Activated CD4-positive, alpha-beta T cell treated with anti-CD3 and anti-CD28 coated beads, Interleukin-2, Interleukin-4, amounts not matched to agents 100 ng/mL and 50 ng/mL, durations not matched to agents 16 hours and 8 hours (primary cell): ENCODE data around the gene SLX9.

Experiments used
- DNase-seq: peaks from one replicate; pipeline ENCODE4 v3.0.0-alpha.2; 2020; ENCODE audit warnings: low spot score

SLX9 gene

DNA sequence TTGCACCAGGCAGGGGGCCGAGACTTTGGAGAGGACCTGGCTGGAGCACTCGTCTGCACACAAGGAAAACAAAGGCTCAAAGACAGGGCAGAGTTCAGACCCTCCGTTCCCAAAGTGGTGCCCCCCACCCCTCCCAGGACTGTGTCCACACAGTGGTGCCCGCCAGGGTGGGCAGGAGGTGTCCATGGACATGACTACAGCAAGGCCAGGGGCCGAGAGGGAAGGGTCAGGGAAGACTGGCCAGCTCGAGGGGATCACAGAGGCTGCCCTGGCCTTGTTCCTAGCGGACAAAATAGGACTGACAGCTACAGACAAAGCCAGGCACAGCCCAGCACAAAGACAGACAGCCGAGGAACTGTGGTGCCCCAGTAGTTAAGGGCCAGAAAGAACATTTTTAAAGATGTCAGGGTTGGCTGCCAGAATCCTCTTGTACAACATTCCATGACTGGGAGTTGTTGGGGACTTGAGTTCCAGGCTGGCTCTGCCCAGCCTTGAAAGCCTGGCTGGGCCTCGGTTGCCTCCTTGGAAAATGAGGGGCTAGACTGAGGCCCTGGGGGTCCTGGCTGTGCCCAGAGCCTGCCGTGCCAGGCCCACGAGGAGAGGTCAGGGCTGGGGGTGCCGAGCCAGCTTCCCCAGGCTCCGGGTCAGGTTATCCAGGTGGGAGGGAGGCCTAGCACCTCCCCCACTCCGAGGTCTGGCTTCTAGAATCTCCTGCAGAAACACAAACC lies 63.7 kb downstream of the SLX9 start:
- DNase-seq, result no peak

DNA sequence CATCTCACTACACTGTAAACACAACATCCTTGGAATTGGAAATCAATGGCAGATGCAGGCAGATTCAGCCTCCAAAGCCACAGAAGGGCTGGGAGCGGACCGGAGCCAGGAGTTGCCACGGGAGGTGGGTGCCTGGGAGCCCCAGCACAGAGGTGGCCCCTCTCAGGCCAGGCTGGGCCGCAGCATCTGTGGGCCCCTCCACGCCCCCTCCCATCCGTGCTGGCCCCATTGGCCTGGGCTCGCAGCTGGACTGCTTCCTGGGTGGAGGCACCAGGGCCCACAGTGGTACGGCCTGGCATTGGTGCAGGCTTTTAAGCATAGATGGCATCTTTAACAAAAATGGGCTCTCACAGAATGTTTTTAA lies 64.2 kb downstream of the SLX9 start:
- DNase-seq, result no peak

DNA sequence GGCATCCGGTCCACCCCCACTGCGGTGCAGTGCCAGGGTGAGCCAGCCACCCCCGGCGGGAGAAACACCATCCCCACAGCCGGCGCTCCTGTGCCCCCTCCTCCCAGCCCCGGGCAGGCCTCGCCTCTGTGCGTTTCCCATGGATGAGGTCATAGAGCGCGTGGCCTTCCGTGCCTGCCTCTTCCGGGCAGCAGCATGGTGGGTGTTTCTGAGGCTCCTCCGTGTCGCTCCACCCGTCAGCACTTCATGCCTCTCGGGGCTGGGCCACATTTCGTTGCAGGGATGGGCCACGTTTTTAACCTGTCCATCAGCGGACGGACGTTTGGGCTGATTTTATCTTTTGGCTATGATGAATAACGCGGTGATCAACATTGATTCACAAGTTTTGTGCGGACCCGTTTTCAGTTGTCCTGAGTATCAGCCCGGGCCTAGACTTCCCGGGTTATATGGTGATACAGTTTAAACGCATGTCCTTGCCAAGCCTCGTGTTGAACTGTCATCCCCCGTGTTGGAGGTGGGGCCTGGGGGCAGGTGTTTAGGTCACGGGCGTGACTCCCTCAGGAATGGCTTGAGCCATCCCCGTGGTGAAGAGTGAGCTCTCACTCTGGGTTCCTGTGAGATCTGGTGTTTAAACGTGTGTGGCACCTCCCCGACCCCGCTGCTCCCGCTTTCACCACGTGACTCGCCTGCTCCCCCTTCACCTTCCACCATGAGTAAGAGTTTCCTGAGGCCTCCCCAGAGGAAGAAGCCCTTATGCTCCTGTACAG lies 64.8 kb downstream of the SLX9 start:
- no peak for DNase-seq

DNA sequence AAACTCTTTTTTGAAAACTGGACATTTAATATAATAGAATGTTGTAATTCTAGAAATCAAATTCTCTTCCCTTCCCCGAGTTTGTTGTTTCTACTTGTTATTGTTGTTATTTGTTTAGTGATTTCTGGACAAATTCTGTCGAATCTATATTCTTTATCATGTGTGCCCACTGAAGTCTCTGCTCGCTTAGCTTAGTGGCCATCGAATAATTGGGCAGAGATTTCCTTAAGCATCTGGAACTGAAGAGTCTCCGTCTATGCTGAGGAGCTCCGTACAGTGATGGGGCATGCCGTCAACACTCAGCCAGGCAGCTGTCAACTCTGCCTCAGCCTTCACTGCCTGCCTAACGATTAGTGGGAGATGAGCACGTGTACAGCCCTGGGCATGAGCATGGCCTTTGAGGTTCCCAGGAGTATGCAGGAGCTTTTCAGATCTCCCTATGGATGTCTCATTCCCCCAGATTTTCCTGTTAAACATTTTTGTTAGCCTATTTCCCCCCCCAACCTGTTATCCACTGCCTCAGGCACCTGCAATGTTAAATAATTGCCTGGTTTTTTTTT lies 66.8 kb downstream of the SLX9 start:
- DNase-seq, result no peak

DNA sequence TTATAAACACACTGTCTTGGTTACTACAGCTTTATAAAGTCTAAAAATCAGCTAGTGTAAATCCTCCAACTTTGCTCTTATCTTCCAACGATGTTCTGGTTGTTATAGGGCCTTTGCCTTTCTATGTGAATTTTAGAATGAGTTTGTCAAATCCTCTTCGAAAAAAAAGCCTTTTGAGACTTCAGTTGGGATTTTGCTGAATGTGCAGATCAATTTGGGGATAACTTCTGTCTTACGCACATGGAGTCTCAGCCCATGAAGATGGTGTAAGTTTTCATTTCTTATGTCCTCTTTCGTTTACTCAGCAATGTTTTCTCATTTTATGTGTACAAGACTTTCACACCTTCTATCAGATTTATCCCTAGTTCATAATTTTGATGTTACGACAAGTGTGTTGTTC lies 69.8 kb downstream of the SLX9 start:
- DNase-seq, result no peak

DNA sequence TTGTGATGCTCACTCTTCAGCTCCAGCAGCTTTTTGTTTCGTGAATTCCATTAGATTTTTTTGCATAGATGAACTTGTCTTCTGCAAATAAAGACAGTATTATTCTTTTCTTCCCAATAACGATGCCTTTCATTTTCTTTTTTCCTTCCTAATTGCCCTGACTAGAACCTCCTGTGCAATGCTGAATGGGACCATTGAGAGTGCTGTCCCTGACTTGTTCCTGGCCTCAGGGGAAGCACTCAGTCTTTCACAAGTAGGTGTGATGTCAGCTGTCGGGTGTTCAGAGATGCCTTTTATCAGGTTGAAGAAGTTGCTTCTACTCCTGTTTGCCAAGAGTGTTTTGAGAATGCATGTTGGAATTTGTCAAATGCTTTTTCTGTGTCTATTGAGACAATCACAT lies 70.3 kb downstream of the SLX9 start:
- no peak for DNase-seq

DNA sequence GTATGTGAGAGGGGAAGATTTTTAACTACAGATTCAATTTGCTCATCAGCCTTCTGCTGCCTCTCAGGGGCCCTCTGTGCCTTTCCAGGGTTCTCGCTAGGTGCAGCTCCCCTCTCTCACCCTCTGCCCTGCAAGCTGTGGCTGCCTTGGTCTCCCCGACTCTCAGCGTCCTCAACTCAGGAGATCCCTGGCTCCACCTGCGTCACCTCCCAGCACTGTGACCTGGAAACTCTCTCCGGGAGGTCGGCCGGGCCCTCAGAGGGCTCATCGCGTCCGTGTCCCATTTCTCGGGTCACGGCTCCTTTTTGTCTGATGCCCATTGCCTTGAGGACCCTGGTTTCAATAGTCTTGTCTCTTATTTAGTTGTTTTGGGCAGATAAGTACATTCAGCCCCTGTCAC lies 71.0 kb downstream of the SLX9 start:
- DNase-seq, result no peak

DNA sequence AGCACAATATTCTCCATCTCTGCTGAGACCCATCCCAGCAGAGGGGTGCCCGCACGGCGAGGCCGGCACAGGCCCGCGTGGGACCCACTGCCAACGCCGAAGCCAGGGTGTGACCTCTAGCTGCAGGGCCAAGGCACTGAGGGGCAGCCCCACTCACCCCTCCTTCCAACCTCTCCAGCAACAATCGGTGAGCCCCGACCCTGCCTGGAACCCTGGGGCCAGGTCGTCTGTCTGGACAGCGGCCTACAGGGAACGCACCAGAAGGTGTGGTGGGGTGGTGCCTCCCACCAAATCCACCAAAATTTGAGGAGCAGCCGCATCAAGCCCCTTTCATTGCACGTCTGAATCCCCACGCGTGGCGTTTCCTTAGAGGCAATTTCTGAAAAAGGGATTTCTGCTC lies 71.6 kb downstream of the SLX9 start:
- DNase-seq, result no peak

DNA sequence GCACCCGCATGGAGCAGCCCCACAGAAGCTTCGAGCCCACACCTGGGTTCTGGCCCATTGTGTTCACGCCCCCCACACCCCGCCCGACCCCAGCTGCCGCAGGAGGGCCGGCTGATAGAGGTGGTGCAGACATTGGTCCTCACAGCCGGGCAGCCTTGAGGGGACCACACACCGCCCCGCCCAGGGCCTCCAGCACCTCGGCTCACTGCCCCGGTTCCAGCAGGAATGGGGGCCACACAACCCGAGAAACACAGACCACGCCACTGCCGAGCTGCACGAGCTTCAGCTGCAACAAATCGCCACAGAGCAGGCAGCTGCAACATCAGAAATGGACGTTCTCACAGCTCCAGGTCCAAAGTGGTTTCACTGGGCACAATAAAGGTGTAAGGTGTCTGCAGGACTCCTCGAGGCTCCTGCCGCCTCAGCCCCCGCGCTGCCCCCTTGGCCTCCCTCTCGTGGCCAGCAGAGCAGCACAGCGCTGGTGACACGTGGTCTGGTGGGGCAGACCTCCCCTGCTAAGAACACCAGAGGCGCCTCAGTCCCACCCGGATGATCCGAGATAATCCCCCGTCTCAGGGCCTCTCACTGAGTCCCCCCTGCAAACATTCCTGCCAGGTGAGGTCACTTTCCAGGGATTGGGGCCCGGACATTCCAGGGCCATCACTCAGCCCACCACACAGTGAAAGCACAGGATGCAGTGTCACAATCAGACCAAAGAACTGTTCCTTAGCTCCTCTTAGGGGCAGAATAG lies 72.3 kb downstream of the SLX9 start:
- DNase-seq, result no peak

DNA sequence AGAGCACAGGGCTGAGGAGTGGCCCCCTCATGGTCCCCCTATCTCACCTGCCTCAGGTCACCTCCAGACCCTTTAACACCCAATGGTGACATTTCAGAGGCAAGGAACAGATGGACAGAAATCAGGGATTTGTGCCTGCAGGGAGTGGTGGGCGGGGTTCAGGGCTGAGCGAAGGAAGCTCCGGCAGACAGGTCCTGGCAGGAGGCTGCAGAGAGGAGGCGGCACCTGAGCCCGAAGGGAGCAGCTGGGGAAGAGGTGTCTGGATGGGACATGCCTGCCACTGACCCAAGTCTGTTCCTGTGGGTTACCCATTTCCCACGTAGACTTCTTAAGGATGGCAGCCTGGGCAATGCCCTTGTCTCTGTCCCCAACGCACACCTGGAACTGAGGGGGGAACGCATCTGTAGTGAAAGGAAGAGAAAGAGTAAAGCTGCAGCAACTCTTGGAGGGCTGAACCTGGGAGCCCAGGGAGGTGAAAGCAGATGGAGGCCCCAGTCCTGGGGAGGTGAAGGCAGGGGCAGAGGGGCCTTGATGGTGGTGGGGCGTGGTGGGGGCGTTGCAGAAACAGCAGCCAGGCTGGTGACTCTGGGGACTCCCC lies 72.9 kb downstream of the SLX9 start:
- DNase-seq, result no peak

DNA sequence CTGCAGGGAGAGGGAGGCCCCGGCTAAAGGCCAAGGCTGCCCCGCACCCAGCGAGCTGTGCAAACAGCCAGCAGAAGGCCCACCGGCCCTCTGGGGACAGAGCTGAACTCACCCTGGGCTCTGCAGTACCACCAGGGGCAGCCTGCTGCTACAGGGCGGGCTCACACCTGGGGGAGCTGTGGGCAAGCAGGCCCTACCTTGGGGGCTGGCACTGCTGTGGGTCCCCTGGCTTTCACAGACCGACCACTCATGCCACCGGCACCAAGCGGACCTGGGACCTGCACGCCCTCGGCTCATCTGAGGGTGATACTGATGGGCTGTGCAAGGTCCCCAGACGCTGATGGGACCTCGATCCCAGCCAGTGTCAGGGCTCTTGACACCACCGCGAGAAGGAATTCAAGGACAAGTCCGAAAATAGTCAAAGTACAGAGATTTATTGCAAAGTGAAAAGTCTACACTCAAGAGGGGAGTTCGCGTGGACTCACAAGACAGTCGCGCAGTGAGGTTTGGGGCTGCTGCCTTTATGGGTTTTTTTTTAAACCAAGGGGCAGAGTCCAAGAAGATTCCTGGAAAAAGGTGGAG lies 73.5 kb downstream of the SLX9 start:
- no peak for DNase-seq

DNA sequence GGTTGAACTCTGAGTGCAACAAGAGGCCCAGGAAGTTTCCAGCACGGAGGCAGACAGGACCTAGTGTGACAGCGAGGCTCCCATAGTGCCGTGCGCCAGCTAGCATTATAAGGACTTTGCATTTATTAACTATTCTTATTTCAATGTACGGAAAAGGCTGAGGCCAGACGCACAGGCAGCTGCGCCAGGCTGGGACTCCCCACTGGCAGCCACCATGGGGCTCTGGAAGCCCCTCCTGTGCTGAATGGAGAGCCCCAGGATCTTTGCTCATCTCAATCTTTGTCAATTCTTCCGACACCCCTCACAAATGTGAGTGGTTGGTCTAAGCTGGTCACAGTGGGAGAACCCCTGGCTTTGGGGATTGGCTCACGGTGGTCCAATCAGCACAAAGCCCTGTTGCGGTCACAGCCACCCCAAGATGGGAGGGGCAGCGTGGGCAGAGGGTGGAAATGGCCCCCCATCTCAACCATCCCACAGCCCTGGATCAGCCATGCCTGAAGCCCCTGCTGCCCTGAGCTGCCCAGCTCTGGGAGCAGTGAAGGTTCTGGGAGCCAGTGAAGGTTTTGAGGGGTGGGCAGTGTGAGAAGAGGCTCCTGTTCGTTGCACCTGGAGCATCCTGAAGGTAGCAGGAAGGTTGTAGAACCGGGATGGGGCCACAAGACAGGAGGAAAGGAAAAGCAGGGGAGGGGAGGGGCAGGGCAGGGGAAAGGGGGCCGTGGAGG lies 75.1 kb downstream of the SLX9 start:
- no peak for DNase-seq

DNA sequence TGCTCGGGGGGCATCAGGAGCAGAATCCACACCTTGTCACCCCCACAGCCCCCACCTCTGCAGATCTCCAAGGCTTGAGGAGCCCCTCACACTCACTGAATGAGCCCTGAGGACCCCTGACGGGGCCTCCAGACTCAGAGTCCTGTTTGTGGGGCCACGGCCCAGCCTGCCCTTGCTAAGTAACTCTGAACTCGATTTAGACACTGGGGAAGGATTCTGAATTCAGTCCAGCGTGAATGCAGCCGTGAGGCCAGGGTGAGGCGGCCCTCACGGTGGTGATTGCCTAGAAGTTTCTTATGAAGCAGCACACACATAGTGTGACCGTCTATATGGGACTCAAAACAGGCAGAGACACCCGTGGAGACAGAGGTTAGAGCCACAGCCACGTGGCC lies 75.6 kb downstream of the SLX9 start:
- no peak for DNase-seq

DNA sequence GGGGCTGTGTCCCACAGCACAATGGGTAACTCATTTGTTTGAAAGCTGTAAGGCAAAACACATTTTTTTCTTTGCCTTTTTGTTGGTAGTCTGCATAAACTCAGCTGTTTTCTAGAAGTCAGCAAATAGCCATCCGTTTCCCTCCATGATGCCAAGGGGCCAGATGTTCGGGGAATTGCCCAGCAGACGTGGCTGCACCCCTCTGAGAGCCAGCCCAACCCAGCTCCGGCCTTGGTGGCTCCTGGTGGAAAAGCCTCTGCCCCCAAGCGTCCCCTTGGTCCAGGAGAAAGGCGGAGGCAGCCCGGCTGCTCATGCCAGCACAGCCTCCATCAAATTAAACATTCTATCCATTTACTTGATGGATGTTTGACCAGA lies 76.2 kb downstream of the SLX9 start:
- no peak for DNase-seq

DNA sequence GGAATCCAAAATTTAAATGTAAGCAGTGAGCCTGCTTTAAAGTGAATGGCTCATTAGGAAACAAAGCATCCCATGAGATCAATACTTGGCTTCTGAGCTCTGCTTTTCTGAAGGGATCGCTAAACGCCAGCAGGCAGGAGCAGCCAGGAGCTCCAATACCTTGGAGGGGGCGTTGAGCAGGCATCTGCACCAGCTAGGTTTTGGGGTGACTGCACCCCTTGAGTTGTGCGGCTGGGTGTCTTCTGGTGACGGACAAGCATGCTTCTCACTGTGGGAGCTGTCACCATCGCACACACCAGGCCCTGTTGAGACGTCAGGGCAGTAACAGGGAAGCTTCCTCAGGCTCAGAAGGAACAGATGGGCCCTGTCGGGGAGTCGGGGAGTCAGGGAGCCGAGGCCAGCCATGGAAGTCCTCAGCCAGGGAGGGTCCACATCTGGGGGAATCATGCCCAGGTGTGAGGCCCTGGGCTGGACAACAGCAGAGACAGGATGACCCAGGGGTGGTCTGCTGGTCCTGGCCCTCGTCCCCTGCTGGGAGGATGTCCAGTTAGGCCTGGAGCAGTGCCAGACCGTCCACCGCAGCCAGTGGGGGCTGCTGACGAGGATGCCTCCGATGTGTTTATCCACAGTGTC lies 76.7 kb downstream of the SLX9 start:
- DNase-seq, result no peak

DNA sequence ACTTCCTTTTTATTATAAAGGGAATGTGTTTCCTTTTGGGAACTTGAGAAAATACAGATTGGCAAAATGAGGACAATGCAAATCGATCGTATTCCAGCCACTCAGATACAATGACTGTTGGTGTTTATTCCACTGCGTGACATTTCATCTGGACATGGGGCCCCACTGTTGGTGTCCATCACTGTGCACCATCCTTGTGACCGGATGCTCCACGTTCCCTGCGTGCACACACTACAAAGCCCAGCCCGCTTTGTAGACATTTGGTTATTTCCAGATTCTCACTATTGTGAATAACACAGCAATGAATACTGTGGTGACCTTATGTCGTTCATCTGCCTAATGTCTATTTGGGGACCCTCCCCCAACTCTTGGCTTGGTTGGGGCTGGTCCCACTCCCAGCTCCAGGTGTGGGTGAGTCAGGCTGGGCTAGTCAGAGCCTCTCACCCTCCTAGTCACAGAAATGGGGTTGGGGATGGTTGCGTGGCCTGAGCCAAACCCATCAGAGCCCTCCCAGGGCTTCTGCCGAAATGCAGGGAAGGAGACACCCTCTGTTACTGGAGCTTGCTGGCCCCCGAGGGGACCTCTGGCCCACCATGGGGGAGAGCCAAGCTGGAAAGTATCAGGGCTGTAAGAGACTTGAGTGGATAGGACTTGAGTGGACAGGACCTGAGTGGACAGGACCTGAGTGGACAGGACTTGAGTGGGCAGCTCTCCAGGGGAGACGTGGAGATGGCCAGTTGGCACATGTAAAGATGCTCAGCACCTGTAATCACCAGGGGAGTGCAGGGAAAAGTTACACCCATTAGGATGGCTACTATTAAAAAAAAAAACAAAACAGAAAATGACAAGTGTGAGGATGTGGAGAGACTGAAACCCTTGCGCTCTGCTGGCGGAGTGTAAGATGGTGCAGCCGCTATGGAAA lies 77.5 kb downstream of the SLX9 start:
- DNase-seq, result no peak

DNA sequence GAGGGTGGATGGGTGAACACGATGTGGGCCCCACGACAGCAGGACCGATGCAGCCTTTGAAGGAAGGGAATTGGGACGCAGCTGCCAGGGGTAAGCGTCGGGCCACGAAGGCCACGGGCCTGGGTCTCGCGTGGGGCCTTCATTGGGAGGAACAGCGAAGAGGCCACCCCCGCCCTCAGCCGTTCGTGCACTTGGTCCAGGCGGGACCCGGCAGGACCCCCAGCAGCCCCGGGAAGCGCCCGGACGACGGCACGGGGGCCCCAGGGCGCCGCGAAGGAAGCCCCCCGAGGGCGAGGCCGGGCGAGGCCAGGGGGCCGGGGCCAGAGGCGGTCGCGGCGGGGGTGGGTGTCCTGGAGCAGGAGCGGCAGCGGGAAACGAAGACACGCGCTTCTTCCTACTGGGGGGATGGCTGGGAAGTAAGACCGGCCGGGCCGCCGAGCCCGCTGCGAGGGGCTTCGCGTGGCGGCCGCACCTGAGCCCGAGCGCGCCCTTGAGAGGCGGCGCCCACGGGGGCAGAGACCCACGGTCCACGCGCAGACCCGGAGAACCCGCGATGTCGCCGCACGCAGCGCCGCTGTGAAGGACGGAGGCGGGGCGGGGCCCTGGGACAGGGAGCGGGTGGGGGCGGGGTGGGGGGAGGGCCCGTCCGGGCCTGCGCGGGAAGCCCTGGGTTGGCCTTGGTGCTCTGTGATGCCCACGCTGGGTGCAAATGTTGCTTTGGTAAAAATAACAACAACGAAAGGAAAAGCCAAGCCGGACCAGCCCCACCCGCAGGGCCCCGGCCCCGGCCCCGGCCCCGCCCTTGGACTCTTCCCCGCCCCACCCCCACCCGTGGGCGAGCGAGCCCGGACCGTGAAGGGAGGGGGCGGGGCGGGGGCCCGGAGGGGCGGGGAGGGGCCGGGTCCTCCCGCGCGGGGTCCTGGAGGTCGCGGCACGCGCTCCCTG lies 78.6 kb downstream of the SLX9 start:
- no peak for DNase-seq

DNA sequence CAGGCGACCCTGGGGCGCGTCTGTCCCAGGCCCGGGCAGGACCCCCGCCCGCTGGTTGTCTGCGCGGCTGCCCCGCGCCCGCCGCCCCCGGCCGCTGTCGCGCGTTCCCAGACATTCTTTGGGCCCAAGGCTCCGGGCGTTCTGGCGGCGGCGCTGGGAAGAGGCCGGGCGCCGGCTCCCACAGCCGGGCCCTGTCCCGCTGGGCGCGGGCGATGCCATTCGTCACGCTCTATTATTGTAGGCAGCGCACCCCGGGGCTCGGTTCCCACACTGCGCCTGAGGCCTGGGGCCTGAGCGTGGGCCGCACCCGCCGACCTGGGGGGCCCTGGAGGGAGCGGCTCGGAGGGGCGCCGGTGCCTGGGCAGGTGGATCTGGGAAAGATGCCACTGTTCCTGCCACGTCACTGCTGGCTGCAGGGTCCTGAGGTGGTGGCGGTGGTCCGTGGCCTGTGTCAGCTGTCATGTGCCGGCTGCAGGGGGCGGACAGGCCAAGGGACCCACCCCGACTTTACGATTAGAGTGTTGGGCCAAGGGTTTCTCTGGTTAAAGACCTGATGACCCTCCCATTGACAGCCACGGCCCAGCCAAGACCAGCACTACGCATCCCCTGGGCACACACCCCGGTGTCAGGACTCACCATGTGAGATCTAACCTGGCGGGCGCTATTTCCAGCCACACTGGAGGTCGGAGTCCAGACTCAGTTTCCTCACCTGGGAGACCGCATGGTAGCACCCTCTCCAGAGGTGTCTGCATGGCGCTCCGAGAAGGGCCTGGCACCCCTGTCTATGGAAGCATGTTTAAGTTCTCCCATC lies 79.5 kb downstream of the SLX9 start:
- no peak for DNase-seq
